Vagina (tissue), 2 donors: ENCODE measurements around the gene BMPR1B. TPM values are rescaled to one million over a fixed set of nuclear protein-coding genes. Genes with fewer than 3 reads are reported as not detected.

Experiments used
- DNase-seq, 2 donors: peaks; one replicate each; pipeline ENCODE4 v3.0.0-alpha.2; 2017; ENCODE audit errors: extremely low spot score in 2 of 2
- H3K27ac ChIP-seq: fragments of 200-600 bp; sonication (generic); one replicate; pipeline ENCODE4 v1.5.1; 2019
- H3K27me3 ChIP-seq: fragments of 200-600 bp; sonication (generic); one replicate; pipeline ENCODE4 v1.5.1; 2019
- H3K36me3 ChIP-seq, 2 donors: fragments of 200-600 bp; sonication (generic); one replicate each; pipeline ENCODE4 v1.5.1; 2017 to 2019
- H3K4me1 ChIP-seq: fragments of 200-600 bp; sonication (generic); one replicate; pipeline ENCODE4 v1.5.1; 2019
- H3K4me3 ChIP-seq, 2 donors: fragments of 200-600 bp; sonication (generic); 1 replicate in 1 of 2; 2 replicates in 1 of 2; pipeline ENCODE4 v1.5.1; 2016 to 2019
- H3K9me3 ChIP-seq: fragments of 200-600 bp; sonication (generic); one replicate; pipeline ENCODE4 v1.5.1; 2019
- POLR2A ChIP-seq, 2 donors: fragments of 450-650 bp; IDR thresholded peaks; one replicate each; pipeline ENCODE4 v1.6.1; 2017; ENCODE audit warnings: antibody characterized with exemption in 2 of 2, mild to moderate bottlenecking in 2 of 2, moderate library complexity in 2 of 2
- POLR2AphosphoS5 ChIP-seq, 2 donors: sonication (generic); formaldehyde crosslinking; IDR thresholded peaks; one replicate each; pipeline ENCODE4 v1.9.0; 2017; ENCODE audit warnings: antibody characterized with exemption in 2 of 2, mild to moderate bottlenecking in 2 of 2, low read depth in 1 of 2; ENCODE audit not compliant: insufficient read depth in 1 of 2
- intact Hi-C: fragments of 100-400 bp; cut with DNase I; formaldehyde crosslinking; loops from one replicate; pipeline ENCODE4 v1.15.1; 2023
- total RNA-seq: library from RNA; depleted of rRNA; stranded (reverse); fragments of >200 nt; gene quantifications from one replicate; pipeline ENCODE4 v1.2.3, GENCODE V29; 2016
- TF ChIP-seq, protein P1 (sequence below), 3 experiments: fragments of 450-650 bp in 2 of 3; fragments of 200-600 bp in 1 of 3; sonication (generic) in 1 of 3; IDR thresholded peaks; one replicate each; pipeline ENCODE4 v1.5.1; 2017 to 2019; ENCODE audit warnings: antibody characterized with exemption in 3 of 3, mild to moderate bottlenecking in 2 of 3, moderate library complexity in 2 of 3

BMPR1B gene
- total RNA-seq, 1 donor from 2014 or later, result 0.49 TPM

DNA sequence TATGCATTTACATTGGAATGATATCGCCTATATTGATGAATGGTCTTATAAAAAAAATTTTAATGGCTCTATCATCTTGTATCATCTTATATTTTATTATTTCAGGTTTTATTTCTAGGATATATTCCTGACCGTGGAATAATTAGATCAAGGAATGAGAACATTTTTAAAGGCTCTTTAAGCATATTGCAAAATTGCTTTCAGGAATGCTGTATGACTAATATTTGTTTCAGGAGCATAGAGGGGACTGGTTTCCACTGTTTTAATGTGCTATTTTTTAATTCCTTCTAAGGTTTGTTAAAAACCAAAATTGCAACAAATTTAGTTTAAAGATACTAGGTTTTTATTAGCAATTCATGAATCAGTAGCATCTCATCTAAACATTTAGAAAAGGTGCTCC is 120.2 kb downstream of the BMPR1B start:
- Histone ChIP-seq H3K9me3 (no peaks in the 10 kb centered on the region), H3K27me3 (no peaks in the 10 kb centered on the region), H3K4me3 (no peak overlapping the region), H3K36me3 (no peaks in the 10 kb centered on the region), H3K27ac (no peak overlapping the region), H3K4me1 (no peaks in the 10 kb centered on the region)
- TF ChIP-seq POLR2AphosphoS5 (IDR thresholded peaks at IDR 0.05; ENCODE audit: insufficient read depth in 1 of 2, low read depth in 1 of 2) (no peak), POLR2A (IDR thresholded peaks at IDR 0.05) (no peak)
- TF ChIP-seq, protein P1, sequence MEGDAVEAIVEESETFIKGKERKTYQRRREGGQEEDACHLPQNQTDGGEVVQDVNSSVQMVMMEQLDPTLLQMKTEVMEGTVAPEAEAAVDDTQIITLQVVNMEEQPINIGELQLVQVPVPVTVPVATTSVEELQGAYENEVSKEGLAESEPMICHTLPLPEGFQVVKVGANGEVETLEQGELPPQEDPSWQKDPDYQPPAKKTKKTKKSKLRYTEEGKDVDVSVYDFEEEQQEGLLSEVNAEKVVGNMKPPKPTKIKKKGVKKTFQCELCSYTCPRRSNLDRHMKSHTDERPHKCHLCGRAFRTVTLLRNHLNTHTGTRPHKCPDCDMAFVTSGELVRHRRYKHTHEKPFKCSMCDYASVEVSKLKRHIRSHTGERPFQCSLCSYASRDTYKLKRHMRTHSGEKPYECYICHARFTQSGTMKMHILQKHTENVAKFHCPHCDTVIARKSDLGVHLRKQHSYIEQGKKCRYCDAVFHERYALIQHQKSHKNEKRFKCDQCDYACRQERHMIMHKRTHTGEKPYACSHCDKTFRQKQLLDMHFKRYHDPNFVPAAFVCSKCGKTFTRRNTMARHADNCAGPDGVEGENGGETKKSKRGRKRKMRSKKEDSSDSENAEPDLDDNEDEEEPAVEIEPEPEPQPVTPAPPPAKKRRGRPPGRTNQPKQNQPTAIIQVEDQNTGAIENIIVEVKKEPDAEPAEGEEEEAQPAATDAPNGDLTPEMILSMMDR (IDR thresholded peaks at IDR 0.05), result no peak
- intact Hi-C loops, result no loop called here
- DNase-seq, result no peak

GRCh38 chr4:94880956-94881355 is 123.2 kb downstream of the BMPR1B start:
- H3K4me3 ChIP-seq, result no peak overlapping the region
- no peaks in the 10 kb centered on the region for H3K9me3 ChIP-seq
- H3K4me1 ChIP-seq, result no peaks in the 10 kb centered on the region
- no peaks in the 10 kb centered on the region for H3K36me3 ChIP-seq
- no peak for DNase-seq
- no peak overlapping the region for H3K27ac ChIP-seq
- intact Hi-C loops, result no loop called here
- TF ChIP-seq, protein P1 (IDR thresholded peaks at IDR 0.05), result no peak
- no peak for TF ChIP-seq POLR2AphosphoS5 (IDR thresholded peaks at IDR 0.05; ENCODE audit: insufficient read depth in 1 of 2, low read depth in 1 of 2)
- TF ChIP-seq POLR2A (IDR thresholded peaks at IDR 0.05), result no peak
- no peaks in the 10 kb centered on the region for H3K27me3 ChIP-seq

GRCh38 chr4:94882756-94883155 is 125.0 kb downstream of the BMPR1B start:
- no peak for DNase-seq
- Histone ChIP-seq H3K36me3 (no peaks in the 10 kb centered on the region), H3K4me1 (no peaks in the 10 kb centered on the region), H3K27me3 (no peaks in the 10 kb centered on the region), H3K4me3 (no peak overlapping the region), H3K9me3 (no peaks in the 10 kb centered on the region), H3K27ac (no peak overlapping the region)
- intact Hi-C loops, result no loop called here
- TF ChIP-seq POLR2A (IDR thresholded peaks at IDR 0.05) (no peak), POLR2AphosphoS5 (IDR thresholded peaks at IDR 0.05; ENCODE audit: insufficient read depth in 1 of 2, low read depth in 1 of 2) (no peak)
- TF ChIP-seq, protein P1 (IDR thresholded peaks at IDR 0.05), result no peak

DNA sequence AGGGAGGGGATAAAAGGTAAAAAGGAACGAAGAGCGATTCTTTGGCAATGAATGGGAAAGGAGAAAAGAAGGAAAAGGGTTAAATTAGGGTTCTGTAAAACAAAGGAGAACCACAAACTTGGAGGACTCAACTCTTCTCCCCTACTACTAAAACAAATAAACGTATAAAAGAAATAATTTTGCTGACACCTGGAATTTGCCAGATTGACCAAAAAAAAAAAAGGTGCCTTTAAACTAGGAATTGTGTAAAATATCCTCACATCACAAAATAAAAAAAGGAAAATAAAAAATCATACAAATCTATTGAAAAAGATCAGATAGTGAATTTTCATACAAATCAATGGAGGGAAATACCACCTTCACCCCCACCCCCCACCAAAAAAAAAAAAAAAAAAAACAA is 129.3 kb downstream of the BMPR1B start:
- no peak overlapping the region for H3K27ac ChIP-seq
- no peaks in the 10 kb centered on the region for H3K4me1 ChIP-seq
- no peak for DNase-seq
- H3K4me3 ChIP-seq, result no peak overlapping the region
- no peaks in the 10 kb centered on the region for H3K27me3 ChIP-seq
- intact Hi-C loops, result no loop called here
- no peaks in the 10 kb centered on the region for H3K9me3 ChIP-seq
- H3K36me3 ChIP-seq, result no peaks in the 10 kb centered on the region
- TF ChIP-seq POLR2A (IDR thresholded peaks at IDR 0.05), result no peak
- no peak for TF ChIP-seq POLR2AphosphoS5 (IDR thresholded peaks at IDR 0.05; ENCODE audit: insufficient read depth in 1 of 2, low read depth in 1 of 2)
- TF ChIP-seq, protein P1 (IDR thresholded peaks at IDR 0.05), result no peak

DNA sequence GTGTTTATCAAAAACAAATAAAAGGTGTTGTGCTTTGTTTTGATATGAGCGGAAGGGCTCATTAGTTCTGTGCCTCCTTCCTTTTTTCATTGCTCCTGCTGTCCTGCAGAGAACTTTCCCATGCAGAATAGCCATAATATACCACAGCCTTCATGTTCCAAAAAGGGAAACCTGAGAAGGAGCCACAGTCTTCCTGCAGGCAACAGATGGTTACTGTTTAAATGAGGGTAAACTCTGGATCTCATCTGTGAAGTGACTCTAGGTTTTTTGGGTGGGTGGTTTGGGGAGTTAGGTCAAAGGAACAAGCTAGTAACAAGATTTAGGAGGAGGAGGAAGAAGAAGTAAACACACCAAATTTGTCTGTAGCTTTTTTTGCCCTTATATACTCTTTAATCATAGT is 131.8 kb downstream of the BMPR1B start:
- Histone ChIP-seq H3K9me3 (no peaks in the 10 kb centered on the region), H3K36me3 (no peaks in the 10 kb centered on the region), H3K27ac (no peak overlapping the region), H3K27me3 (no peaks in the 10 kb centered on the region), H3K4me1 (no peaks in the 10 kb centered on the region), H3K4me3 (no peak overlapping the region)
- TF ChIP-seq POLR2A (IDR thresholded peaks at IDR 0.05) (no peak), POLR2AphosphoS5 (IDR thresholded peaks at IDR 0.05; ENCODE audit: insufficient read depth in 1 of 2, low read depth in 1 of 2) (no peak)
- TF ChIP-seq, protein P1 (IDR thresholded peaks at IDR 0.05), result no peak
- intact Hi-C loops, result no loop called here
- no peak for DNase-seq
